Heart right ventricle (tissue), 16 donors: ENCODE measurements around the gene PRR30. TPM values are rescaled to one million over a fixed set of nuclear protein-coding genes. Genes with fewer than 3 reads are reported as not detected.

Experiments used
- ATAC-seq, 8 donors: fragments of 200-7000 bp; cut with Tn5 transposase; one replicate each; pipeline ENCODE4 v1.9.1; 2020; ENCODE audit warnings: mild to moderate bottlenecking in 8 of 8, moderate library complexity in 8 of 8, moderate number of reproducible peaks in 1 of 8
- DNase-seq, 2 donors: peaks; one replicate each; pipeline ENCODE4 v3.0.0-alpha.2; 2020
- H3K27ac ChIP-seq, 10 donors: fragments of 200-600 bp; sonication (generic) in 2 of 10; one replicate each; pipeline versions ENCODE4 v1.5.0 to v1.8.0; 2020 to 2022; ENCODE audit warnings: mild to moderate bottlenecking in 3 of 10
- H3K27me3 ChIP-seq, 7 donors: fragments of 200-600 bp; one replicate each; pipeline ENCODE4 v1.8.0; 2021 to 2022; ENCODE audit warnings: mild to moderate bottlenecking in 2 of 7
- H3K36me3 ChIP-seq, 9 donors: fragments of 200-600 bp; sonication (generic) in 1 of 9; one replicate each; pipeline versions ENCODE4 v1.5.0 to v1.8.0; 2020 to 2022; ENCODE audit warnings: mild to moderate bottlenecking in 2 of 9
- H3K4me1 ChIP-seq, 9 donors: fragments of 200-600 bp; sonication (generic) in 1 of 9; one replicate each; pipeline versions ENCODE4 v1.5.0 to v1.8.0; 2020 to 2022; ENCODE audit warnings: mild to moderate bottlenecking in 4 of 9
- H3K4me3 ChIP-seq, 10 donors: fragments of 200-600 bp; sonication (generic) in 2 of 10; one replicate each; pipeline versions ENCODE4 v1.5.0 to v1.8.0; 2020 to 2022; ENCODE audit warnings: mild to moderate bottlenecking in 7 of 10, moderate library complexity in 2 of 10
- H3K9me3 ChIP-seq, 11 donors: fragments of 200-600 bp in 10 of 11; sonication (generic) in 2 of 11; one replicate each; pipeline versions ENCODE4 v1.5.0 to v1.8.0; 2013 to 2022; ENCODE audit warnings: mild to moderate bottlenecking in 2 of 11, control low read depth in 1 of 11, moderate library complexity in 1 of 11
- CTCF ChIP-seq, 9 donors: fragments of 200-600 bp; sonication (generic) in 2 of 9; IDR thresholded peaks; one replicate each; pipeline versions ENCODE4 v1.5.0 to v1.8.0; 2021 to 2022; ENCODE audit warnings: antibody characterized with exemption in 9 of 9, mild to moderate bottlenecking in 5 of 9, moderate library complexity in 1 of 9
- WGBS, 2 donors: extraction: QIAGEN DNeasy Blood & Tissue Kit; methylation state at CpG; one replicate each; pipeline ENCODE4 v1.1.7; 2013; ENCODE audit warnings: inconsistent platforms in 1 of 2; 5-methylcytosine and 5-hydroxymethylcytosine counted together
- intact Hi-C, 10 donors: fragments of 100-400 bp; cut with DNase I; formaldehyde crosslinking; loops; one replicate each; pipeline versions ENCODE4 v1.11.1 to v1.14.2; 2022
- polyA plus RNA-seq, 2 donors: library from polyadenylated mRNA; stranded (reverse); fragments of 200-250 nt; gene quantifications; one replicate each; pipeline ENCODE4 v1.2.3, GENCODE V29; 2013
- total RNA-seq, 10 donors: library from RNA; stranded (reverse); fragmentation: NEBNext Ultra II Directional in 3 of 10; extraction: Animal tissue kit (Norgen Biotek cat#: 25700) in 3 of 10; gene quantifications; one replicate each; pipeline versions ENCODE4 v1.2.1 to v1.2.4, GENCODE V29; 2021 to 2023
- donor health status: Arrhythmogenic right ventricular cardiomyopathy.
- donor health status: ischemic (EF 13 %, LVEDD 7.1; RV severe dilation, severe dysfunction).
- donor health status: healthy with polysubstance abuse.
- donor health status: DM: no; HTN: yes; CAD: no.
- donor health status: DM: no; HTN: no; CAD: no.
- donor health status: ischemic (EF 25% LVEDD 6.9; RV normal size, moderate dysfunction).
- donor health status: ischemic (EF 25% LVEDD 5.7; RV mildly dilated, moderate dysfunction).
- donor health status: healthy.
- donor health status: DM: yes; HTN: yes; CAD: no.
- donor health status: Ischemic cardiomyopathy.
- donor health status: ischemic (EF 35%, LVEDD 5.7; RV mildly dilated, moderate dysfunction).
- donor health status: nonischemic (EF 11% LVEDD 7.7; RV severe dilation, severe dysfunction).
- donor health status: DM: yes; HTN: yes; CAD: no.
- donor health status: PGD.
- donor health status: ischemic (EF 29% LVEDD 5.4; RV normal size, mild dysfunction).
- donor health status: nonischemic (EF 23%, LVEDD 6.1; RV moderate dilation, normal function).

Gene PRR30
- total and polyA plus RNA-seq, 12 donors, result not detected

GRCh38 chr2:27175330-27175729, 36.1 kb upstream of the PRR30 start:
- H3K4me1 ChIP-seq, result peaks cover 0 to 5% (median 0%) of the 10 kb centered on the region in 9 donors
- TF ChIP-seq CTCF (IDR thresholded peaks at IDR 0.05), result no peak
- no peaks in the 10 kb centered on the region for H3K36me3 ChIP-seq
- H3K27ac ChIP-seq, result no peak overlapping the region
- WGBS, 2 donors, result 74 to 79% methylated on average over 8 of the region's 8 CpGs
- no peak for ATAC-seq
- DNase-seq, result no peak
- H3K27me3 ChIP-seq, result peaks cover 0 to 37% (median 17%) of the 10 kb centered on the region in 7 donors
- H3K4me3 ChIP-seq, result no peak overlapping the region
- intact Hi-C loops, result loop anchor here in 1 of 10 donors (10.0 kb wide), 1 partner anchor 109 kb away; the partner anchor contains the start of gene TRIM54
- H3K9me3 ChIP-seq, result no peaks in the 10 kb centered on the region

GRCh38 chr2:27174638-27175037, 35.4 kb upstream of the PRR30 start:
- no peak for ATAC-seq
- H3K27ac ChIP-seq, result no peak overlapping the region
- peaks cover 0 to 32% (median 17%) of the 10 kb centered on the region in 7 donors for H3K27me3 ChIP-seq

GRCh38 chr2:27171351-27171848, 32.2 kb upstream of the PRR30 start:
- no peak for DNase-seq
- TF ChIP-seq CTCF (IDR thresholded peaks at IDR 0.05), result no peak

More at GRCh38 chr2:27174638-27175037, 35.4 kb upstream of the PRR30 start:
- Histone ChIP-seq H3K36me3 (no peaks in the 10 kb centered on the region), H3K4me3 (no peak overlapping the region), H3K9me3 (no peaks in the 10 kb centered on the region), H3K4me1 (peaks cover 0 to 12% (median 0%) of the 10 kb centered on the region in 9 donors)
- no peak for TF ChIP-seq CTCF (IDR thresholded peaks at IDR 0.05)
- DNase-seq, result no peak
- 69 to 74% methylated on average over 6 of the region's 6 CpGs for WGBS, 2 donors
- intact Hi-C loops, result loop anchor here in 1 of 10 donors (10.0 kb wide), 1 partner anchor 110 kb away; the partner anchor contains the start of gene TRIM54

GRCh38 chr2:27170581-27171337, 31.5 kb upstream of the PRR30 start:
- intact Hi-C loops, result loop anchor here in 1 of 10 donors (10.0 kb wide), 1 partner anchor 114 kb away; the partner anchor contains the start of gene TRIM54
- Histone ChIP-seq H3K4me1 (peaks cover 0 to 15% (median 0%) of the 10 kb centered on the region in 9 donors), H3K4me3 (no peak overlapping the region), H3K27me3 (peaks cover 0 to 10% (median 4%) of the 10 kb centered on the region in 7 donors), H3K36me3 (no peaks in the 10 kb centered on the region), H3K9me3 (no peaks in the 10 kb centered on the region), H3K27ac (no peak overlapping the region)
- no peak for TF ChIP-seq CTCF (IDR thresholded peaks at IDR 0.05)
- no peak for ATAC-seq
- WGBS, 2 donors, result 69 to 80% methylated on average over 6 of the region's 6 CpGs
- no peak for DNase-seq

More at GRCh38 chr2:27171351-27171848, 32.2 kb upstream of the PRR30 start:
- WGBS, 2 donors, result 82 to 83% methylated on average over 8 of the region's 8 CpGs
- Histone ChIP-seq H3K27ac (no peak overlapping the region), H3K4me3 (no peak overlapping the region), H3K36me3 (no peaks in the 10 kb centered on the region), H3K9me3 (no peaks in the 10 kb centered on the region), H3K27me3 (peaks cover 0 to 14% (median 4%) of the 10 kb centered on the region in 7 donors), H3K4me1 (peaks cover 0 to 15% (median 0%) of the 10 kb centered on the region in 9 donors)
- no peak for ATAC-seq
- intact Hi-C loops, result loop anchor here in 1 of 10 donors (10.0 kb wide), 1 partner anchor 113 kb away; the partner anchor contains the start of gene TRIM54
